Neural progenitor cell (in vitro differentiated cells): ENCODE measurements around the gene USP32. TPM values are rescaled to one million over a fixed set of nuclear protein-coding genes. Genes with fewer than 3 reads are reported as not detected.
"Not testable (repeated sequence)": the region's sequence is repeated elsewhere in the genome, so short reads cannot be mapped to it uniquely, and the experiment has no call there.

Source experiments
- DNase-seq: peaks from one replicate; pipeline ENCODE4 v3.0.0-alpha.2; 2016; ENCODE audit warnings: low spot score
- H2AFZ ChIP-seq: fragments of 200-600 bp; sonication (generic); replicated peaks from 2 replicates; pipeline ENCODE4 v1.6.1; 2016; ENCODE audit warnings: antibody characterized with exemption
- H3F3A ChIP-seq: fragments of 200-600 bp; sonication (generic); 2 replicates; pipeline ENCODE4 v1.6.1; 2016; ENCODE audit warnings: antibody characterized with exemption, low read depth
- H3K27ac ChIP-seq: fragments of 200-600 bp; sonication (generic); 2 replicates; pipeline ENCODE4 v1.5.1; 2016; ENCODE audit warnings: mild to moderate bottlenecking
- H3K27me3 ChIP-seq: fragments of 200-600 bp; sonication (generic); 2 replicates; pipeline ENCODE4 v1.6.1; 2016; ENCODE audit warnings: mild to moderate bottlenecking, moderate library complexity
- H3K36me3 ChIP-seq: fragments of 200-600 bp; sonication (generic); 2 replicates; pipeline ENCODE4 v1.5.1; 2016
- H3K4me1 ChIP-seq: fragments of 200-600 bp; sonication (generic); 2 replicates; pipeline ENCODE4 v1.6.1; 2016; ENCODE audit warnings: mixed run types
- H3K4me2 ChIP-seq: fragments of 200-600 bp; sonication (generic); 2 replicates; pipeline ENCODE4 v1.6.1; 2016
- H3K4me3 ChIP-seq: fragments of 200-600 bp; sonication (generic); 2 replicates; pipeline ENCODE4 v1.5.1; 2016
- H3K79me2 ChIP-seq: fragments of 200-600 bp; sonication (generic); 2 replicates; pipeline ENCODE4 v1.6.1; 2016; ENCODE audit warnings: low read depth
- H3K9ac ChIP-seq: fragments of 200-600 bp; sonication (generic); 2 replicates; pipeline ENCODE4 v1.6.1; 2016
- H3K9me3 ChIP-seq: fragments of 200-600 bp; sonication (generic); 2 replicates; pipeline ENCODE4 v1.5.1; 2016; ENCODE audit warnings: low read depth
- H4K20me1 ChIP-seq: fragments of 200-600 bp; sonication (generic); 2 replicates; pipeline ENCODE4 v1.6.1; 2016; ENCODE audit warnings: low read depth
- H3K27ac Mint-ChIP-seq: 3 replicates; pipeline ENCODE4 v1.8.0; 2021; ENCODE audit warnings: mixed read lengths
- H3K27me3 Mint-ChIP-seq: 2 replicates; pipeline ENCODE4 v1.8.0; 2022; ENCODE audit warnings: low read depth, mild to moderate bottlenecking, inconsistent platforms, moderate library complexity, mixed read lengths; ENCODE audit not compliant: insufficient read depth
- H3K36me3 Mint-ChIP-seq: 3 replicates; pipeline ENCODE4 v1.8.0; 2021; ENCODE audit warnings: mixed read lengths
- H3K4me1 Mint-ChIP-seq: 3 replicates; pipeline ENCODE4 v1.8.0; 2021; ENCODE audit warnings: mixed read lengths
- H3K4me3 Mint-ChIP-seq: 3 replicates; pipeline ENCODE4 v1.8.0; 2021; ENCODE audit warnings: mild to moderate bottlenecking, moderate library complexity, mixed read lengths
- H3K9me3 Mint-ChIP-seq: 3 replicates; pipeline ENCODE4 v1.8.0; 2020; ENCODE audit warnings: mixed read lengths
- CTCF ChIP-seq: fragments of 200-600 bp; sonication (generic); IDR thresholded peaks from 2 replicates; pipeline ENCODE4 v1.5.1; 2017; ENCODE audit warnings: antibody characterized with exemption, mild to moderate bottlenecking
- EZH2 ChIP-seq: fragments of 200-600 bp; sonication (generic); IDR thresholded peaks from 2 replicates; pipeline ENCODE4 v1.6.1; 2017; ENCODE audit warnings: antibody characterized with exemption, mild to moderate bottlenecking, moderate library complexity
- EZH2phosphoT487 ChIP-seq: fragments of 200-600 bp; sonication (generic); IDR thresholded peaks from 2 replicates; pipeline ENCODE4 v1.6.1; 2017; ENCODE audit warnings: antibody characterized with exemption
- total RNA-seq: library from RNA; depleted of rRNA; stranded (reverse); fragments of >200 nt; gene quantifications from 2 replicates; pipeline ENCODE4 v1.2.3, GENCODE V29; 2015; ENCODE audit warnings: low replicate concordance

The USP32 gene
- total RNA-seq, 1 donor from 2014 or later, result 45.0 TPM

- H3K4me1 Mint-ChIP-seq, result no peaks in the 10 kb centered on the region
These were observed 43.3 kb downstream of the USP32 start for GRCh38 chr17:60348616-60349015.

GRCh38 chr17:60345233-60345632 is 46.7 kb downstream of the USP32 start:
- H3K27ac ChIP-seq, result no peak overlapping the region
- Mint-ChIP-seq H3K4me3 (no peak overlapping the region), H3K27me3 (no peaks in the 10 kb centered on the region), H3K4me1 (no peaks in the 10 kb centered on the region), H3K27ac (no peak overlapping the region), H3K36me3 (peaks cover 20% of the 10 kb centered on the region), H3K9me3 (no peaks in the 10 kb centered on the region)
- H3K9ac ChIP-seq, result no peak overlapping the region
- H3K27me3 ChIP-seq, result no peaks in the 10 kb centered on the region
- H3K4me3 ChIP-seq, result no peak overlapping the region
- no peak for DNase-seq
- H2AFZ ChIP-seq, result no peak overlapping the region
- H3F3A ChIP-seq, result peaks cover 3% of the 10 kb centered on the region
- H3K4me2 ChIP-seq, result no peak overlapping the region
- no peaks in the 10 kb centered on the region for H3K9me3 ChIP-seq
- H4K20me1 ChIP-seq, result no peaks in the 10 kb centered on the region
- H3K79me2 ChIP-seq, result peaks cover 42% of the 10 kb centered on the region
- no peaks in the 10 kb centered on the region for H3K36me3 ChIP-seq
- no peaks in the 10 kb centered on the region for H3K4me1 ChIP-seq
- TF ChIP-seq EZH2 (no peak), CTCF (no peak), EZH2phosphoT487 (no peak)

More at GRCh38 chr17:60348616-60349015, 43.3 kb downstream of the USP32 start:
- Histone ChIP-seq H3K79me2 (peaks cover 75% of the 10 kb centered on the region), H3F3A (peaks cover 3% of the 10 kb centered on the region), H4K20me1 (no peaks in the 10 kb centered on the region), H3K27me3 (no peaks in the 10 kb centered on the region), H3K36me3 (no peaks in the 10 kb centered on the region), H3K27ac (no peak overlapping the region), H3K4me2 (no peak overlapping the region), H3K9me3 (no peaks in the 10 kb centered on the region), H3K4me1 (peaks cover 10% of the 10 kb centered on the region), H3K9ac (no peak overlapping the region), H3K4me3 (no peak overlapping the region), H2AFZ (no peak overlapping the region)
- Mint-ChIP-seq H3K27ac (no peak overlapping the region), H3K4me3 (no peak overlapping the region), H3K9me3 (no peaks in the 10 kb centered on the region), H3K36me3 (no peaks in the 10 kb centered on the region), H3K27me3 (peaks cover 2% of the 10 kb centered on the region)
- TF ChIP-seq EZH2phosphoT487, result no peak
- TF ChIP-seq EZH2, result no peak
- DNase-seq, result no peak

GRCh38 chr17:60342492-60342891 is 49.4 kb downstream of the USP32 start:
- not testable (repeated sequence) for H3K4me3 ChIP-seq, H3K4me1 Mint-ChIP-seq, H3K27ac ChIP-seq, H3K27me3 Mint-ChIP-seq, H3K9ac ChIP-seq, H3K27ac Mint-ChIP-seq, H4K20me1 ChIP-seq, H3K4me2 ChIP-seq, H3K36me3 ChIP-seq, H2AFZ ChIP-seq, DNase-seq, H3K4me1 ChIP-seq, H3K4me3 Mint-ChIP-seq, H3K9me3 Mint-ChIP-seq, H3K9me3 ChIP-seq, H3F3A ChIP-seq, H3K27me3 ChIP-seq
- H3K79me2 ChIP-seq, result peaks cover 23% of the 10 kb centered on the region
- peaks cover 20% of the 10 kb centered on the region for H3K36me3 Mint-ChIP-seq

GRCh38 chr17:60335289-60335688 is 56.6 kb downstream of the USP32 start:
- Histone ChIP-seq H3K27me3 (no peaks in the 10 kb centered on the region), H3K9me3 (no peaks in the 10 kb centered on the region), H4K20me1 (no peaks in the 10 kb centered on the region), H3K4me3 (no peak overlapping the region), H3K36me3 (no peaks in the 10 kb centered on the region), H3K9ac (no peak overlapping the region), H3F3A (no peaks in the 10 kb centered on the region), H2AFZ (no peak overlapping the region), H3K4me2 (no peak overlapping the region), H3K27ac (no peak overlapping the region), H3K4me1 (no peaks in the 10 kb centered on the region), H3K79me2 (peaks cover 38% of the 10 kb centered on the region)
- DNase-seq, result no peak
- H3K4me1 Mint-ChIP-seq, result no peaks in the 10 kb centered on the region
- no peak for TF ChIP-seq CTCF
- TF ChIP-seq EZH2, result no peak
- no peak for TF ChIP-seq EZH2phosphoT487
- H3K36me3 Mint-ChIP-seq, result peaks cover 5% of the 10 kb centered on the region
- H3K9me3 Mint-ChIP-seq, result no peaks in the 10 kb centered on the region
- no peaks in the 10 kb centered on the region for H3K27me3 Mint-ChIP-seq
- no peak overlapping the region for H3K27ac Mint-ChIP-seq
- H3K4me3 Mint-ChIP-seq, result no peak overlapping the region
